CD4-positive, alpha-beta T cell (primary cell): ENCODE results near the gene UNC93A. TPM values are rescaled to one million over a fixed set of nuclear protein-coding genes. Genes with fewer than 3 reads are reported as not detected.

Experiments used
- ATAC-seq: fragments of 200-7000 bp; cut with Tn5 transposase; one replicate; pipeline ENCODE4 v1.10.0; 2022; ENCODE audit warnings: mild to moderate bottlenecking; ENCODE audit not compliant: poor library complexity
- CTCF ChIA-PET: fragments of 350-600 bp; sonication (Branson Sonifier 250); formaldehyde crosslinking; loops from one replicate; lab custom pipeline; 2021; ENCODE audit warnings: antibody characterized with exemption, inconsistent platforms; lab: Charles Lee
- POLR2A ChIA-PET: fragments of 350-600 bp; sonication (Branson Sonifier 250); formaldehyde crosslinking; loops from one replicate; lab custom pipeline; 2021; ENCODE audit warnings: antibody characterized with exemption, inconsistent platforms; lab: Charles Lee
- DNase-seq, 14 experiments: peaks; one replicate each; pipeline ENCODE4 v3.0.0-alpha.2; 2013 to 2020; ENCODE audit warnings: mixed read lengths in 2 of 14
- H3K27ac ChIP-seq, 2 donors: one replicate each; pipeline versions ENCODE4 v1.5.1 to v1.7.0; 2013; ENCODE audit warnings: low read length in 2 of 2, low read depth in 1 of 2, mild to moderate bottlenecking in 1 of 2
- H3K27me3 ChIP-seq, 2 experiments: 1 replicate in 1 of 2; 2 replicates in 1 of 2; pipeline versions ENCODE4 v1.6.1 to v1.7.0; 2013; ENCODE audit warnings: low read length in 2 of 2, control low read depth in 1 of 2, mild to moderate bottlenecking in 1 of 2, moderate library complexity in 1 of 2; ENCODE audit not compliant: insufficient read depth in 2 of 2, control insufficient read depth in 1 of 2
- H3K36me3 ChIP-seq: one replicate; pipeline ENCODE4 v1.6.1; 2013; ENCODE audit warnings: low read length, control low read depth; ENCODE audit not compliant: insufficient read depth
- H3K4me1 ChIP-seq: one replicate; pipeline ENCODE4 v1.6.1; 2013; ENCODE audit warnings: low read length, control low read depth; ENCODE audit not compliant: insufficient read depth
- H3K4me3 ChIP-seq: one replicate; pipeline ENCODE4 v1.5.1; 2013; ENCODE audit warnings: mild to moderate bottlenecking, low read length, moderate library complexity
- H3K9me3 ChIP-seq, 2 experiments: 1 replicate in 1 of 2; 2 replicates in 1 of 2; pipeline versions ENCODE4 v1.6.1 to v1.7.0; 2013; ENCODE audit warnings: low read length in 2 of 2, mild to moderate bottlenecking in 2 of 2, control low read depth in 1 of 2, moderate library complexity in 1 of 2; ENCODE audit not compliant: control insufficient read depth in 1 of 2, insufficient read depth in 1 of 2
- H3K27ac Mint-ChIP-seq: one replicate; pipeline ENCODE4 v1.8.0; 2020; ENCODE audit warnings: mixed read lengths
- H3K27me3 Mint-ChIP-seq: one replicate; pipeline ENCODE4 v1.8.0; 2021; ENCODE audit warnings: mixed read lengths
- H3K36me3 Mint-ChIP-seq: one replicate; pipeline ENCODE4 v1.8.0; 2021; ENCODE audit warnings: low read depth, mixed read lengths
- H3K4me1 Mint-ChIP-seq: one replicate; pipeline ENCODE4 v1.8.0; 2021; ENCODE audit warnings: low read depth, mixed read lengths
- H3K4me3 Mint-ChIP-seq: one replicate; pipeline ENCODE4 v1.8.0; 2020; ENCODE audit warnings: mild to moderate bottlenecking, mixed read lengths
- H3K9me3 Mint-ChIP-seq: one replicate; pipeline ENCODE4 v1.8.0; 2020; ENCODE audit warnings: mixed read lengths
- intact Hi-C, 2 experiments: fragments of 100-400 bp; cut with DNase I in 1 of 2; cut with micrococcal nuclease in 1 of 2; formaldehyde crosslinking; loops; one replicate each; pipeline versions ENCODE4 v1.15.1 to v1.9.0; 2023 to 2025; cut with DNase I, micrococcal nuclease
- total RNA-seq, 174 experiments: library from RNA in 2 of 174; stranded (reverse) in 2 of 174; gene quantifications; one replicate each; pipeline ENCODE4 v1.2.3 and lab custom pipeline; 2021 to 2026
- TF ChIP-seq, protein P1 (sequence below): fragments of 200-600 bp; IDR thresholded peaks from one replicate; pipeline ENCODE4 v1.8.0; 2022; ENCODE audit warnings: antibody characterized with exemption, mild to moderate bottlenecking

Gene UNC93A
- total RNA-seq, 2 experiments from 2014 or later, result not detected

GRCh38 chr6:167324111-167324510 is 33.0 kb downstream of the UNC93A start:
- Mint-ChIP-seq H3K4me1 (no peaks in the 10 kb centered on the region), H3K9me3 (no peaks in the 10 kb centered on the region), H3K27ac (no peak overlapping the region), H3K27me3 (peaks cover 9% of the 10 kb centered on the region), H3K36me3 (no peaks in the 10 kb centered on the region), H3K4me3 (no peak overlapping the region)
- Histone ChIP-seq H3K4me1 (no peaks in the 10 kb centered on the region), H3K4me3 (no peak overlapping the region), H3K27me3 (peaks cover 0 to 9% of the 10 kb centered on the region in 2 experiments), H3K9me3 (peaks cover 0 to 6% of the 10 kb centered on the region in 2 experiments), H3K27ac (no peak overlapping the region), H3K36me3 (no peaks in the 10 kb centered on the region)
- TF ChIP-seq, protein P1, sequence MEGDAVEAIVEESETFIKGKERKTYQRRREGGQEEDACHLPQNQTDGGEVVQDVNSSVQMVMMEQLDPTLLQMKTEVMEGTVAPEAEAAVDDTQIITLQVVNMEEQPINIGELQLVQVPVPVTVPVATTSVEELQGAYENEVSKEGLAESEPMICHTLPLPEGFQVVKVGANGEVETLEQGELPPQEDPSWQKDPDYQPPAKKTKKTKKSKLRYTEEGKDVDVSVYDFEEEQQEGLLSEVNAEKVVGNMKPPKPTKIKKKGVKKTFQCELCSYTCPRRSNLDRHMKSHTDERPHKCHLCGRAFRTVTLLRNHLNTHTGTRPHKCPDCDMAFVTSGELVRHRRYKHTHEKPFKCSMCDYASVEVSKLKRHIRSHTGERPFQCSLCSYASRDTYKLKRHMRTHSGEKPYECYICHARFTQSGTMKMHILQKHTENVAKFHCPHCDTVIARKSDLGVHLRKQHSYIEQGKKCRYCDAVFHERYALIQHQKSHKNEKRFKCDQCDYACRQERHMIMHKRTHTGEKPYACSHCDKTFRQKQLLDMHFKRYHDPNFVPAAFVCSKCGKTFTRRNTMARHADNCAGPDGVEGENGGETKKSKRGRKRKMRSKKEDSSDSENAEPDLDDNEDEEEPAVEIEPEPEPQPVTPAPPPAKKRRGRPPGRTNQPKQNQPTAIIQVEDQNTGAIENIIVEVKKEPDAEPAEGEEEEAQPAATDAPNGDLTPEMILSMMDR, result no peak
- POLR2A ChIA-PET, result no interaction called here
- DNase-seq (no peak), ATAC-seq (no peak)
- CTCF ChIA-PET, result no interaction called here
- intact Hi-C loops, result no loop called here

- DNase-seq, result no peak
- H3K36me3 ChIP-seq, result no peaks in the 10 kb centered on the region
- H3K4me3 ChIP-seq, result no peak overlapping the region
- no peaks in the 10 kb centered on the region for H3K36me3 Mint-ChIP-seq
- peaks cover 9% of the 10 kb centered on the region for H3K27me3 Mint-ChIP-seq
- ChIA-PET CTCF (no interaction called here), POLR2A (no interaction called here)
- no peaks in the 10 kb centered on the region for H3K4me1 ChIP-seq
- TF ChIP-seq, protein P1, result no peak
- H3K4me1 Mint-ChIP-seq, result no peaks in the 10 kb centered on the region
- H3K9me3 ChIP-seq, result peaks cover 0 to 9% of the 10 kb centered on the region in 2 experiments
- H3K9me3 Mint-ChIP-seq, result no peaks in the 10 kb centered on the region
- no peak overlapping the region for H3K27ac Mint-ChIP-seq
- intact Hi-C loops, result no loop called here
- no peak for ATAC-seq
- no peak overlapping the region for H3K27ac ChIP-seq
- H3K27me3 ChIP-seq, result peaks cover 0 to 9% of the 10 kb centered on the region in 2 experiments
- no peak overlapping the region for H3K4me3 Mint-ChIP-seq
Measured at GRCh38 chr6:167325766-167326165, 34.7 kb downstream of the UNC93A start.

DNA sequence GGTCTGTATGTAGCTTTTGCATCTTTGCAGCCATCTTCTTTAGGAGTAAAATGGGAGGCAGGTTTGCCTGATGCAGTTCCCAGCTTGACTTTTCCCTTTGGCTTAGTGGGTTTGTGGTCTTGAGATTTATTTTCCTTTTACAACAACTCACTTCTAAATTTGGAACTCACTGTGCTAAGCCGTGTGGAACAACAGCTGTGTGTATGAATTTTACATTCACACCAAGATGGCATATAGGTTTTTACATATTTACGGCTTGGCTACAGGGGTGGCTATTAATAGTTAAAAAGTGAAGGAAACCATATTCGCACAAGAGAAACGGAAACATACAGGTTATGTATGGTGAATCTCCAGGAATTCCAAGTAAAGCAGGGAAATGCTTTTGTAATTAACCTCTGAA is 36.3 kb downstream of the UNC93A start:
- H3K4me1 ChIP-seq, result no peaks in the 10 kb centered on the region
- TF ChIP-seq, protein P1, result no peak
- H3K4me3 ChIP-seq, result no peak overlapping the region
- H3K9me3 ChIP-seq, result peaks cover 0 to 10% of the 10 kb centered on the region in 2 experiments
- H3K27me3 Mint-ChIP-seq, result peaks cover 4% of the 10 kb centered on the region
- no peak overlapping the region for H3K27ac Mint-ChIP-seq
- peaks cover 0 to 9% of the 10 kb centered on the region in 2 experiments for H3K27me3 ChIP-seq
- intact Hi-C loops, result no loop called here
- H3K9me3 Mint-ChIP-seq, result no peaks in the 10 kb centered on the region
- ATAC-seq, result no peak
- H3K4me1 Mint-ChIP-seq, result no peaks in the 10 kb centered on the region
- no peaks in the 10 kb centered on the region for H3K36me3 ChIP-seq
- no peaks in the 10 kb centered on the region for H3K36me3 Mint-ChIP-seq
- DNase-seq, result no peak
- H3K4me3 Mint-ChIP-seq, result no peak overlapping the region
- CTCF ChIA-PET, result no interaction called here
- POLR2A ChIA-PET, result no interaction called here
- no peak overlapping the region for H3K27ac ChIP-seq
